C1 segment of cervical spinal cord (tissue), 14 donors: Measurements from ENCODE around the gene ADGRL2.

Experiments used
- DNase-seq, 14 donors: peaks; one replicate each; lab custom pipeline; 2025; lab: John Stamatoyannopoulos, UW

Gene ADGRL2

GRCh38 chr1:81800695-81801650, at the start of gene ADGRL2:
TSS of gene ADGRL2 (plus strand) at chr1:81800934. CDS start at chr1:81836985, 36,051 bp downstream.
- DNase-seq, result peak in 3 of 14 donors; percentile 11 to 21 (median 17)

- no peak for DNase-seq
These were observed 47.9 kb upstream of the ADGRL2 start for GRCh38 chr1:81752840-81753239.

- no peak for DNase-seq
These were observed 46.3 kb upstream of the ADGRL2 start for GRCh38 chr1:81754424-81754823.

GRCh38 chr1:81756872-81757271, 43.9 kb upstream of the ADGRL2 start:
- DNase-seq, result no peak

GRCh38 chr1:81757398-81758020, 43.2 kb upstream of the ADGRL2 start:
- no peak for DNase-seq

- no peak for DNase-seq
These were observed 42.6 kb upstream of the ADGRL2 start for GRCh38 chr1:81758181-81758580.

GRCh38 chr1:81760477-81761097, 40.1 kb upstream of the ADGRL2 start:
- DNase-seq, result no peak

- no peak for DNase-seq
These were observed 25.2 kb upstream of the ADGRL2 start for GRCh38 chr1:81775510-81775909.

- DNase-seq, result no peak
These were observed 19.9 kb upstream of the ADGRL2 start for GRCh38 chr1:81780705-81781454.

GRCh38 chr1:81781749-81782148, 19.0 kb upstream of the ADGRL2 start:
- DNase-seq, result no peak

GRCh38 chr1:81792184-81792583, 8.6 kb upstream of the ADGRL2 start:
- DNase-seq, result no peak

- no peak for DNase-seq
These were observed 3.0 kb upstream of the ADGRL2 start for GRCh38 chr1:81797701-81798100.

- no peak for DNase-seq
These were observed 617 bp upstream of the ADGRL2 start for GRCh38 chr1:81799939-81800694.

- peak in 2 of 14 donors; percentile 11 to 17 for DNase-seq
These were observed 1.1 kb downstream of the ADGRL2 start for GRCh38 chr1:81801651-81802456.

- DNase-seq, result no peak
These were observed 1.6 kb downstream of the ADGRL2 start for GRCh38 chr1:81802457-81802706.

GRCh38 chr1:81802707-81803430, 2.1 kb downstream of the ADGRL2 start:
- peak in 3 of 14 donors; percentile 2 to 20 (median 7) for DNase-seq

GRCh38 chr1:81803431-81804110, 2.8 kb downstream of the ADGRL2 start:
- DNase-seq, result no peak

GRCh38 chr1:81804312-81804711, 3.6 kb downstream of the ADGRL2 start:
- no peak for DNase-seq
